H9 (cell line): ENCODE results near the gene ISG15. TPM values are rescaled to one million over a fixed set of nuclear protein-coding genes. Genes with fewer than 3 reads are reported as not detected.

Experiments
- DNase-seq: peaks from one replicate; pipeline ENCODE4 v3.0.0-alpha.2; 2017
- H2AFZ ChIP-seq: one replicate; pipeline ENCODE4 v1.6.1; 2013; ENCODE audit warnings: mild to moderate bottlenecking, low read length, control low read depth, moderate library complexity
- H2AK5ac ChIP-seq: 2 replicates; pipeline ENCODE4 v1.6.1; 2013; ENCODE audit warnings: low read length, control low read depth, mixed read lengths; ENCODE audit not compliant: insufficient read length
- H2BK120ac ChIP-seq: one replicate; pipeline ENCODE4 v1.6.1; 2013; ENCODE audit warnings: low read depth, mild to moderate bottlenecking, low read length, control low read depth, inconsistent platforms; ENCODE audit not compliant: poor library complexity, severe bottlenecking
- H2BK12ac ChIP-seq: 2 replicates; pipeline ENCODE4 v1.6.1; 2013; ENCODE audit warnings: low read length, control low read depth, mixed read lengths, low read depth; ENCODE audit not compliant: insufficient read length
- H2BK15ac ChIP-seq: 2 replicates; pipeline ENCODE4 v1.6.1; 2013; ENCODE audit warnings: low read depth, low read length, control low read depth
- H2BK20ac ChIP-seq: one replicate; pipeline ENCODE4 v1.6.1; 2013; ENCODE audit warnings: low read depth, mild to moderate bottlenecking, low read length, control low read depth, inconsistent platforms; ENCODE audit not compliant: poor library complexity, severe bottlenecking
- H2BK5ac ChIP-seq: 2 replicates; pipeline ENCODE4 v1.6.1; 2013; ENCODE audit warnings: low read length, control low read depth, mixed read lengths; ENCODE audit not compliant: insufficient read length
- H3K14ac ChIP-seq: 2 replicates; pipeline ENCODE4 v1.6.1; 2013; ENCODE audit warnings: low read length, control low read depth; ENCODE audit not compliant: insufficient read depth
- H3K18ac ChIP-seq: 2 replicates; pipeline ENCODE4 v1.6.1; 2013; ENCODE audit warnings: low read depth, mild to moderate bottlenecking, mixed read lengths, low read length, control low read depth; ENCODE audit not compliant: insufficient read length
- H3K23ac ChIP-seq: 2 replicates; pipeline ENCODE4 v1.6.1; 2013; ENCODE audit warnings: low read length, control low read depth, mixed read lengths, low read depth; ENCODE audit not compliant: insufficient read length
- H3K23me2 ChIP-seq: 2 replicates; pipeline ENCODE4 v1.6.1; 2013; ENCODE audit warnings: low read depth, mild to moderate bottlenecking, mixed read lengths, low read length, control low read depth; ENCODE audit not compliant: insufficient read length, poor library complexity, severe bottlenecking
- H3K27ac ChIP-seq: 2 replicates; pipeline ENCODE4 v1.5.1; 2013; ENCODE audit warnings: low read length, control low read depth, mixed read lengths, low read depth; ENCODE audit not compliant: insufficient read length
- H3K27me3 ChIP-seq: 2 replicates; pipeline ENCODE4 v1.6.1; 2013; ENCODE audit warnings: low read length, control low read depth, inconsistent platforms; ENCODE audit not compliant: insufficient read depth
- H3K4ac ChIP-seq: 2 replicates; pipeline ENCODE4 v1.6.1; 2013; ENCODE audit warnings: low read depth, mild to moderate bottlenecking, control low read depth, inconsistent platforms, low read length, moderate library complexity
- H3K4me1 ChIP-seq: 2 replicates; pipeline ENCODE4 v1.6.1; 2013; ENCODE audit warnings: low read length, control low read depth, inconsistent platforms; ENCODE audit not compliant: insufficient read depth
- H3K4me2 ChIP-seq: 2 replicates; pipeline ENCODE4 v1.6.1; 2013; ENCODE audit warnings: low read length, control low read depth, mixed read lengths; ENCODE audit not compliant: insufficient read length, insufficient read depth
- H3K56ac ChIP-seq: 2 replicates; pipeline ENCODE4 v1.6.1; 2013; ENCODE audit warnings: low read depth, mild to moderate bottlenecking, mixed read lengths, low read length, control low read depth; ENCODE audit not compliant: insufficient read length
- H3K79me1 ChIP-seq: 2 replicates; pipeline ENCODE4 v1.6.1; 2013; ENCODE audit warnings: low read depth, mild to moderate bottlenecking, moderate library complexity, low read length, control low read depth, inconsistent platforms; ENCODE audit not compliant: insufficient read depth, poor library complexity, severe bottlenecking
- H3K79me2 ChIP-seq: 2 replicates; pipeline ENCODE4 v1.6.1; 2013; ENCODE audit warnings: low read length, control low read depth, inconsistent platforms; ENCODE audit not compliant: insufficient read depth
- H3K9ac ChIP-seq: 2 replicates; pipeline ENCODE4 v1.6.1; 2013; ENCODE audit warnings: low read length, control low read depth, mixed read lengths; ENCODE audit not compliant: insufficient read length; ENCODE audit errors: extremely low read depth
- H3K9me3 ChIP-seq: one replicate; pipeline ENCODE4 v1.6.1; 2013; ENCODE audit warnings: low read depth, low read length, inconsistent platforms; ENCODE audit not compliant: control insufficient read depth
- H3T11ph ChIP-seq: one replicate; pipeline ENCODE4 v1.6.1; 2013; ENCODE audit warnings: mild to moderate bottlenecking, low read length, control low read depth, inconsistent platforms
- H4K20me1 ChIP-seq: one replicate; pipeline ENCODE4 v1.6.1; 2013; ENCODE audit not compliant: control insufficient read depth, insufficient read length, insufficient read depth
- H4K5ac ChIP-seq: 2 replicates; pipeline ENCODE4 v1.6.1; 2013; ENCODE audit warnings: low read depth, mild to moderate bottlenecking, mixed read lengths, low read length, control low read depth; ENCODE audit not compliant: insufficient read length
- H4K8ac ChIP-seq: replicated peaks from 2 replicates; pipeline ENCODE4 v1.6.1; 2013; ENCODE audit warnings: low read length, control low read depth, mixed read lengths, low read depth; ENCODE audit not compliant: insufficient read length
- H4K91ac ChIP-seq: 2 replicates; pipeline ENCODE4 v1.6.1; 2013; ENCODE audit warnings: low read depth, mild to moderate bottlenecking, moderate library complexity, mixed read lengths, low read length, control low read depth; ENCODE audit not compliant: insufficient read length
- H3K27ac Mint-ChIP-seq, 3 experiments: 2 replicates in 2 of 3; 3 replicates in 1 of 3; pipeline ENCODE4 v1.8.0; 2020 to 2021; ENCODE audit warnings: mixed read lengths in 3 of 3, mild to moderate bottlenecking in 1 of 3, moderate library complexity in 1 of 3
- H3K27me3 Mint-ChIP-seq: 2 replicates; pipeline ENCODE4 v1.8.0; 2021; ENCODE audit warnings: low read depth, mild to moderate bottlenecking, moderate library complexity, mixed read lengths
- H3K36me3 Mint-ChIP-seq, 3 experiments: 2 replicates in 2 of 3; 3 replicates in 1 of 3; pipeline ENCODE4 v1.8.0; 2020 to 2021; ENCODE audit warnings: low read depth in 3 of 3, mixed read lengths in 3 of 3; ENCODE audit not compliant: insufficient read depth in 1 of 3
- H3K4me1 Mint-ChIP-seq, 2 experiments: 2 replicates each; pipeline ENCODE4 v1.8.0; 2020; ENCODE audit warnings: mixed read lengths in 2 of 2
- H3K4me3 Mint-ChIP-seq, 2 experiments: 2 replicates in 1 of 2; 3 replicates in 1 of 2; pipeline ENCODE4 v1.8.0; 2020 to 2021; ENCODE audit warnings: mild to moderate bottlenecking in 2 of 2, mixed read lengths in 2 of 2, moderate library complexity in 1 of 2
- H3K9me3 Mint-ChIP-seq, 2 experiments: 2 replicates in 1 of 2; 3 replicates in 1 of 2; pipeline ENCODE4 v1.8.0; 2020; ENCODE audit warnings: mild to moderate bottlenecking in 2 of 2, mixed read lengths in 2 of 2, moderate library complexity in 1 of 2
- CTCF ChIP-seq: fragments of 200-600 bp; sonication (generic); conservative IDR thresholded peaks from 3 replicates; pipeline ENCODE4 v1.8.0; 2021; ENCODE audit warnings: antibody characterized with exemption, mild to moderate bottlenecking
- WGBS: extraction: QIAGEN DNeasy Blood & Tissue Kit; methylation state at CpG from one replicate; pipeline ENCODE4 v1.1.7; 2013; ENCODE audit warnings: missing lambda C conversion rate, low lambda C conversion rate, mixed read lengths; ENCODE audit not compliant: insufficient read length; ENCODE audit errors: extremely low coverage; 5-methylcytosine and 5-hydroxymethylcytosine counted together
- total RNA-seq: library from RNA; stranded (reverse); gene quantifications from 2 replicates; pipeline ENCODE4 v1.2.1, GENCODE V29; 2021

The ISG15 gene
- total RNA-seq, 1 experiment from 2014 or later, result 39.7 TPM

GRCh38 chr1:995665-996633, 17.3 kb upstream of the ISG15 start:
- Histone ChIP-seq H2BK12ac (no peak overlapping the region), H3K56ac (no peak overlapping the region), H3K4me1 (0 out of 2 replicates have a peak, but pooled peaks cover 1% of the 10 kb centered on the region), H3K79me2 (no peaks in the 10 kb centered on the region), H4K5ac (no peak overlapping the region), H3K27me3 (peaks cover 34% of the 10 kb centered on the region; the same call in 1 of the 2 replicates), H3K27ac (no peak overlapping the region), H4K91ac (no peak overlapping the region), H3K14ac (no peak overlapping the region), H2BK15ac (no peak overlapping the region), H3K23ac (no peak overlapping the region), H2AFZ (no peak overlapping the region), H2BK20ac (no peak overlapping the region), H3T11ph (no peak overlapping the region), H2AK5ac (no peak overlapping the region), H2BK120ac (no peak overlapping the region), H3K4ac (no peak overlapping the region), H4K20me1 (no peaks in the 10 kb centered on the region), H4K8ac (no peak overlapping the region), H3K79me1 (no peaks in the 10 kb centered on the region), H3K4me2 (no peak overlapping the region), H3K9ac (no peak overlapping the region), H3K18ac (no peak overlapping the region), H3K23me2 (peaks cover 13% of the 10 kb centered on the region), H3K9me3 (no peaks in the 10 kb centered on the region), H2BK5ac (no peak overlapping the region)
- TF ChIP-seq CTCF, result no peak
- Mint-ChIP-seq H3K4me3 (no peak overlapping the region; a peak in 1 of 5 replicates), H3K27me3 (peaks cover 83% of the 10 kb centered on the region), H3K9me3 (peaks cover 12 to 16% of the 10 kb centered on the region in 2 experiments), H3K27ac (no peak overlapping the region; a peak in 1 of 7 replicates), H3K36me3 (peaks cover 0 to 4% (median 3%) of the 10 kb centered on the region in 3 experiments; a peak in 2 of 7 replicates), H3K4me1 (peaks cover 5 to 11% of the 10 kb centered on the region in 2 experiments)
- peak; percentile 35 for DNase-seq
- no CpG with 5 or more reads among the region's 30 CpGs for WGBS
